ENCODE results near the gene RBBP8. TPM values are rescaled to one million over a fixed set of nuclear protein-coding genes. Genes with fewer than 3 reads are reported as not detected.

Gene RBBP8
- total RNA-seq, 2 experiments from 2014 or later, result 1.2 to 2.5 TPM

DNA sequence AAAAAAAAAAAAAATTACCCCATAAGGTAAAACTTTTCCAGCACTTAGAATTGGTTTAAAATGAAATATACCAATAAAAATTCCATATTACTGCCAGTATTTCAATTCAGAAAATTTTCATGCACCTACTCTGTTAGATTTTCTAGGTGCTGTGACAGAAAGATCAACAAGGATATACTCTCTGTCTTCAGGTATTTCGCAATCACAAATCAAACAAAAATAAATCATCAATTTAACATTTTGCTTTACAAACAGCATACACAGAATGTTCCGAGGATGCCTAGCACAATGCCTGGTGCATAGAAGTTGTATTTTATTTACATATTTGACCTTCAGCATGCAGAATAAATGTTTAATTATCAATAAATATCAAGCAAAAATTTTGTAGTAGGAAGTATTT is 66.5 kb downstream of the RBBP8 start:
- Histone ChIP-seq H3K36me3 (ENCODE audit: insufficient read depth, low read length) (no peaks in the 10 kb centered on the region), H3K27ac (ENCODE audit: low read depth in 1 of 2, low read length in 2 of 2) (no peak overlapping the region), H3K4me3 (ENCODE audit: low read length) (no peak overlapping the region), H3K9me3 (ENCODE audit: control insufficient read depth in 1 of 2, insufficient read depth in 1 of 2, low read length in 2 of 2) (no peaks in the 10 kb centered on the region), H3K4me1 (ENCODE audit: insufficient read depth, low read length) (no peaks in the 10 kb centered on the region), H3K27me3 (ENCODE audit: control insufficient read depth in 1 of 2, insufficient read depth in 2 of 2, low read length in 2 of 2) (no peaks in the 10 kb centered on the region)
- Mint-ChIP-seq H3K36me3 (ENCODE audit: low read depth) (no peaks in the 10 kb centered on the region), H3K4me3 (no peak overlapping the region), H3K27ac (no peak overlapping the region), H3K9me3 (no peaks in the 10 kb centered on the region), H3K4me1 (ENCODE audit: low read depth) (no peaks in the 10 kb centered on the region), H3K27me3 (no peaks in the 10 kb centered on the region)
- ChIA-PET CTCF (no interaction called here), POLR2A (no interaction called here)
- intact Hi-C loops (cut with DNase I, micrococcal nuclease), result no loop called here
- DNase-seq (no peak), ATAC-seq (ENCODE audit: poor library complexity) (no peak)
- TF ChIP-seq, protein P1, sequence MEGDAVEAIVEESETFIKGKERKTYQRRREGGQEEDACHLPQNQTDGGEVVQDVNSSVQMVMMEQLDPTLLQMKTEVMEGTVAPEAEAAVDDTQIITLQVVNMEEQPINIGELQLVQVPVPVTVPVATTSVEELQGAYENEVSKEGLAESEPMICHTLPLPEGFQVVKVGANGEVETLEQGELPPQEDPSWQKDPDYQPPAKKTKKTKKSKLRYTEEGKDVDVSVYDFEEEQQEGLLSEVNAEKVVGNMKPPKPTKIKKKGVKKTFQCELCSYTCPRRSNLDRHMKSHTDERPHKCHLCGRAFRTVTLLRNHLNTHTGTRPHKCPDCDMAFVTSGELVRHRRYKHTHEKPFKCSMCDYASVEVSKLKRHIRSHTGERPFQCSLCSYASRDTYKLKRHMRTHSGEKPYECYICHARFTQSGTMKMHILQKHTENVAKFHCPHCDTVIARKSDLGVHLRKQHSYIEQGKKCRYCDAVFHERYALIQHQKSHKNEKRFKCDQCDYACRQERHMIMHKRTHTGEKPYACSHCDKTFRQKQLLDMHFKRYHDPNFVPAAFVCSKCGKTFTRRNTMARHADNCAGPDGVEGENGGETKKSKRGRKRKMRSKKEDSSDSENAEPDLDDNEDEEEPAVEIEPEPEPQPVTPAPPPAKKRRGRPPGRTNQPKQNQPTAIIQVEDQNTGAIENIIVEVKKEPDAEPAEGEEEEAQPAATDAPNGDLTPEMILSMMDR (IDR thresholded peaks at IDR 0.05), result no peak

DNA sequence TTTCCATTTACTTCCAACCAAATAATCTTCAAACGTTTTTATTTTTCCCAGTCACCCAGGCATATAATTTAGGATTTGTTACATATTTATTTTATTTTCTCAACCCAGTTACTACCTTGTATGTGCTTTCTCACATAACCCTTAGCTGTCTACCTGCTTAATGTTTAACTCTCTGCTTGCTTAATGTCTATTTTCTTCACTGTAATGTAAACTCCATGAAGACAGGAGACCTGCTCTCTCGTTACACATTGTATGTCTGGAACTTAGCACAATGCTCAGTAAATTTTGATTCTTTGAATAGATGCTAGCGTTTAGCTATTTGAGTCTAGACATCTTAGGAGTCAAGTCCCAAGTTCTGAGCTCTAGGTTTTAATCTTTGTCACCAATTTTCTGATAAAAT is 70.2 kb downstream of the RBBP8 start:
- no peaks in the 10 kb centered on the region for H3K9me3 ChIP-seq (ENCODE audit: control insufficient read depth in 1 of 2, insufficient read depth in 1 of 2, low read length in 2 of 2)
- TF ChIP-seq, protein P1 (IDR thresholded peaks at IDR 0.05), result no peak
- no peak overlapping the region for H3K4me3 ChIP-seq (ENCODE audit: low read length)
- ChIA-PET POLR2A (no interaction called here), CTCF (no interaction called here)
- H3K4me1 ChIP-seq (ENCODE audit: insufficient read depth, low read length), result no peaks in the 10 kb centered on the region
- intact Hi-C loops (cut with DNase I, micrococcal nuclease), result no loop called here
- Mint-ChIP-seq H3K27ac (no peak overlapping the region), H3K36me3 (ENCODE audit: low read depth) (no peaks in the 10 kb centered on the region), H3K27me3 (no peaks in the 10 kb centered on the region), H3K4me3 (no peak overlapping the region), H3K9me3 (no peaks in the 10 kb centered on the region), H3K4me1 (ENCODE audit: low read depth) (no peaks in the 10 kb centered on the region)
- H3K27ac ChIP-seq (ENCODE audit: low read depth in 1 of 2, low read length in 2 of 2), result no peak overlapping the region
- no peaks in the 10 kb centered on the region for H3K36me3 ChIP-seq (ENCODE audit: insufficient read depth, low read length)
- no peaks in the 10 kb centered on the region for H3K27me3 ChIP-seq (ENCODE audit: control insufficient read depth in 1 of 2, insufficient read depth in 2 of 2, low read length in 2 of 2)
- DNase-seq (no peak), ATAC-seq (ENCODE audit: poor library complexity) (no peak)

DNA sequence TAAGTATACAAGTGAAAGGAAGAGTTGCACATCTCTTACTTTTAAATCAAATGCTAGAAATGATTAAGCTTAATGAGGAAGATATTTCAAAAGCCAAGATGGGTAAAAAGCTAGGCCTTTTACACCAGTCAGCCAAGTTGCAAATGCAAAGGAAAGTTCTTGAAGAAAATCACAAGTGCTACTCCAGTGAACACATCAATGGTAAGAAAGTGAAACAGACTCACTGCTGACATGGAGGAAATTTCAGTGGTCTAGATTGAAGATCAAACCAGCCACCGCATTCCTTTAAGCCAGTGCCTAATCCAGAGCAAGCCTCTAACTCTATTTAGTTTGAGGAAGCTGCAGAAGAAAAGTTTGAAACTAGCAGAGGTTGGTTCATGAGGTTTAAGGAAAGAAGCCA is 79.1 kb downstream of the RBBP8 start:
- H3K27me3 Mint-ChIP-seq, result no peaks in the 10 kb centered on the region
- Histone ChIP-seq H3K9me3 (ENCODE audit: control insufficient read depth in 1 of 2, insufficient read depth in 1 of 2, low read length in 2 of 2) (no peaks in the 10 kb centered on the region), H3K36me3 (ENCODE audit: insufficient read depth, low read length) (no peaks in the 10 kb centered on the region), H3K4me3 (ENCODE audit: low read length) (no peak overlapping the region), H3K27me3 (ENCODE audit: control insufficient read depth in 1 of 2, insufficient read depth in 2 of 2, low read length in 2 of 2) (no peaks in the 10 kb centered on the region), H3K4me1 (ENCODE audit: insufficient read depth, low read length) (no peaks in the 10 kb centered on the region), H3K27ac (ENCODE audit: low read depth in 1 of 2, low read length in 2 of 2) (no peak overlapping the region)
- no peak for DNase-seq
- H3K9me3 Mint-ChIP-seq, result no peaks in the 10 kb centered on the region
- H3K4me1 Mint-ChIP-seq (ENCODE audit: low read depth), result peaks cover 6% of the 10 kb centered on the region
- no peak overlapping the region for H3K4me3 Mint-ChIP-seq
- TF ChIP-seq, protein P1 (IDR thresholded peaks at IDR 0.05), result no peak
- ChIA-PET CTCF (interaction anchor here (0.6 to 0.7 kb wide), 2 partner anchors 10 to 383 kb away, joined by 3 read pairs; no protein-coding TSS in a partner anchor), POLR2A (no interaction called here)
- intact Hi-C loops (cut with DNase I, micrococcal nuclease), result no loop called here
- no peak for ATAC-seq (ENCODE audit: poor library complexity)
- H3K36me3 Mint-ChIP-seq (ENCODE audit: low read depth), result no peaks in the 10 kb centered on the region
- no peak overlapping the region for H3K27ac Mint-ChIP-seq

Measured in CD4-positive, alpha-beta T cell (primary cell).